ENCODE data around the gene CTDSPL. TPM values are rescaled to one million over a fixed set of nuclear protein-coding genes. Genes with fewer than 3 reads are reported as not detected.
"Not testable (repeated sequence)": the region's sequence is repeated elsewhere in the genome, so short reads cannot be mapped to it uniquely, and the experiment has no call there.

CTDSPL gene
- total and polyA plus RNA-seq, 10 of the 15 experiments (the other 5 are each of a cell fraction or from before 2014, with no cell fraction given) = 0.05 to 0.51 (median 0.18) TPM; not detected in 6

DNA sequence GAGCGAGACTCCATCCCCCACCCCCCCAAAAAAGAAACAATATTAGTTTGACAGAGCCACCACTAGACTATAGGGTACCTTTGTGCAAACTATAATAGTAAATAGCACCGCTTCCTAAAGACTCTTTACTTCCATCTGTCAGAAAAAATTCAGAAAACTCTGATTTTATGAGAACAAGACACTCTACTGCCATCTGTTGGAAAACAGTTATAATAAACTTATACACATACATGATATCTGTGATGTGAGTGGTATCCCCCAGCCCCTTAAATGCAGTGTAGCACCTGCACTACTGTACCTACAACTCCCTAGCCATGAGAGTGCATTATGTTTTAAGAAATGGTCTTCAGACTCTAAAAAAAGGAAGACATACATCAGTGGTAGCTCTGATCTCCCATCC is 47.1 kb upstream of the CTDSPL start:
- H3K4me1 ChIP-seq (ENCODE audit: control insufficient read depth, insufficient read depth, low read length) = peaks cover 3% of the 10 kb centered on the region; the same call in 1 of the 2 replicates
- 2% methylated on average over 2 of the region's 2 CpGs for WGBS (ENCODE audit: insufficient coverage, insufficient replicate concordance, low lambda C conversion rate, missing lambda C conversion rate)
- no peaks in the 10 kb centered on the region for H3K79me2 ChIP-seq (ENCODE audit: control insufficient read depth, insufficient read depth, low read length)
- no TSS peak for BruUV-seq (replicated peaks)
- ATAC-seq = peak; percentile 59
- no peak overlapping the region for H3K9ac ChIP-seq (ENCODE audit: control insufficient read depth, insufficient read depth, low read length)
- no peak for DNase-seq (ENCODE audit: low read depth, low spot score)
- no peak overlapping the region for H3K4me3 ChIP-seq
- ChIA-PET RAD21 (ENCODE audit: unreplicated experiment) (interaction anchor here (0.8 to 1.4 kb wide), 2 partner anchors 40 to 358 kb away, joined by 3 to 4 read pairs; no protein-coding TSS in a partner anchor), CTCF (interaction anchor here (0.8 to 1.4 kb wide), 7 partner anchors 9 to 489 kb away, joined by 3 to 5 read pairs (median 4); no protein-coding TSS in a partner anchor), SMC1A (ENCODE audit: uncharacterized antibody, unreplicated experiment) (interaction anchor here (0.7 to 1.6 kb wide), 3 partner anchors 8 to 259 kb away, joined by 3 to 6 read pairs (median 3); no protein-coding TSS in a partner anchor), POLR2A (no interaction called here)
- H2AFZ ChIP-seq (ENCODE audit: control insufficient read depth, low read depth, low read length) = no peak overlapping the region
- no peaks in the 10 kb centered on the region for H3K27me3 ChIP-seq (replicated peaks in 1 of 2; ENCODE audit: control insufficient read depth in 2 of 2, insufficient read depth in 2 of 2, low read length in 1 of 2)
- H3K4me2 ChIP-seq (ENCODE audit: control insufficient read depth, insufficient read depth) = no peak overlapping the region
- no peaks in the 10 kb centered on the region; the same call in 2 of the 3 replicates for H3K9me3 ChIP-seq (replicated peaks; ENCODE audit: control insufficient read depth, insufficient read depth, low read length)
- no peak for FAIRE-seq
- in situ Hi-C loops (cut with MboI) = no loop called here
- H3K36me3 ChIP-seq (ENCODE audit: control insufficient read depth in 2 of 2, insufficient read depth in 2 of 2, low read length in 1 of 2) = no peaks in the 10 kb centered on the region
- no peaks in the 10 kb centered on the region for H4K20me1 ChIP-seq (ENCODE audit: control insufficient read depth, insufficient read depth)
- H3K27ac ChIP-seq (ENCODE audit: control insufficient read depth, insufficient read depth) = no peak overlapping the region
- intact Hi-C loops (cut with micrococcal nuclease; ENCODE audit: unreplicated experiment) = no loop called here
- TF ChIP-seq, protein P1, sequence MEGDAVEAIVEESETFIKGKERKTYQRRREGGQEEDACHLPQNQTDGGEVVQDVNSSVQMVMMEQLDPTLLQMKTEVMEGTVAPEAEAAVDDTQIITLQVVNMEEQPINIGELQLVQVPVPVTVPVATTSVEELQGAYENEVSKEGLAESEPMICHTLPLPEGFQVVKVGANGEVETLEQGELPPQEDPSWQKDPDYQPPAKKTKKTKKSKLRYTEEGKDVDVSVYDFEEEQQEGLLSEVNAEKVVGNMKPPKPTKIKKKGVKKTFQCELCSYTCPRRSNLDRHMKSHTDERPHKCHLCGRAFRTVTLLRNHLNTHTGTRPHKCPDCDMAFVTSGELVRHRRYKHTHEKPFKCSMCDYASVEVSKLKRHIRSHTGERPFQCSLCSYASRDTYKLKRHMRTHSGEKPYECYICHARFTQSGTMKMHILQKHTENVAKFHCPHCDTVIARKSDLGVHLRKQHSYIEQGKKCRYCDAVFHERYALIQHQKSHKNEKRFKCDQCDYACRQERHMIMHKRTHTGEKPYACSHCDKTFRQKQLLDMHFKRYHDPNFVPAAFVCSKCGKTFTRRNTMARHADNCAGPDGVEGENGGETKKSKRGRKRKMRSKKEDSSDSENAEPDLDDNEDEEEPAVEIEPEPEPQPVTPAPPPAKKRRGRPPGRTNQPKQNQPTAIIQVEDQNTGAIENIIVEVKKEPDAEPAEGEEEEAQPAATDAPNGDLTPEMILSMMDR (IDR thresholded peaks at IDR 0.05 in 2 of 3, conservative IDR thresholded peaks at IDR 0.05 in 1 of 3; ENCODE audit: control insufficient read depth in 2 of 3, extremely low read depth in 1 of 3, insufficient read depth in 1 of 3, low read depth in 3 of 3, low read length in 3 of 3) = peak; percentile 6 to 38 (median 35); a peak in 2 of 6 replicates
- peak; percentile 35; the same call in 1 of the 2 replicates for TF ChIP-seq RAD21 (IDR thresholded peaks at IDR 0.05; ENCODE audit: insufficient read depth, low read depth, low read length)
- TF ChIP-seq TCF12 (IDR thresholded peaks at IDR 0.05; ENCODE audit: low read depth, low read length) = no peak

DNA sequence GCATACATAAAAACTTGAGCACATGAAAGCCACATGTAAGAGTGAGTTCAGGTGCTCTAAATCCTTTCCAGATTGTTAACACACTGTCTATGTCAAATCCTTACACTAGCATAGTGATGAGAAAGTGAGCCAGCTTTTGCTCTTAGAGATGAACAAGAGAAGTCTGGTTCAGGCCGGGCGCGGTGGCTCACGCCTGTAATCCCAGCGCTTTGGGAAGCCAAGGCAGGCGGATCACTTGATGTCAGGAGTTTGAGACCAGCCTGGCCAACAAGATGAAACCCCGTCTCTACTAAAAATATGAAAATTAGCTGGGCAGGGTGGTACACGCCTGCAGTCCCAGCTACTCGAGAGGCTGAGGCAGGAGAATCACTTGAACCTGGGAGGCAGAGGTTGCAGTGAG is 46.5 kb upstream of the CTDSPL start:
- BruUV-seq (replicated peaks); H3K27me3 ChIP-seq (replicated peaks in 1 of 2; ENCODE audit: control insufficient read depth in 2 of 2, insufficient read depth in 2 of 2, low read length in 1 of 2); H3K4me2 ChIP-seq (ENCODE audit: control insufficient read depth, insufficient read depth); FAIRE-seq; ATAC-seq; intact Hi-C loops (cut with micrococcal nuclease; ENCODE audit: unreplicated experiment); H3K27ac ChIP-seq (ENCODE audit: control insufficient read depth, insufficient read depth); H3K9me3 ChIP-seq (replicated peaks; ENCODE audit: control insufficient read depth, insufficient read depth, low read length); H3K79me2 ChIP-seq (ENCODE audit: control insufficient read depth, insufficient read depth, low read length); H3K36me3 ChIP-seq (ENCODE audit: control insufficient read depth in 2 of 2, insufficient read depth in 2 of 2, low read length in 1 of 2); H3K9ac ChIP-seq (ENCODE audit: control insufficient read depth, insufficient read depth, low read length); in situ Hi-C loops (cut with MboI); DNase-seq (ENCODE audit: low read depth, low spot score); H3K4me3 ChIP-seq; H2AFZ ChIP-seq (ENCODE audit: control insufficient read depth, low read depth, low read length); H4K20me1 ChIP-seq (ENCODE audit: control insufficient read depth, insufficient read depth); H3K4me1 ChIP-seq (ENCODE audit: control insufficient read depth, insufficient read depth, low read length): not testable (repeated sequence)
- ChIA-PET CTCF (interaction anchor here (0.6 to 1.4 kb wide), 6 partner anchors 10 to 507 kb away, joined by 3 to 5 read pairs (median 4); no protein-coding TSS in a partner anchor), POLR2A (interaction anchor here (0.7 kb wide), 1 partner anchor 28 kb away, joined by 3 read pairs; no protein-coding TSS in a partner anchor), RAD21 (ENCODE audit: unreplicated experiment) (interaction anchor here (0.8 to 1.1 kb wide), 3 partner anchors 16 to 359 kb away, joined by 3 to 4 read pairs (median 4); no protein-coding TSS in a partner anchor), SMC1A (ENCODE audit: uncharacterized antibody, unreplicated experiment) (interaction anchor here (1.0 to 2.8 kb wide), 4 partner anchors 8 to 361 kb away, joined by 3 to 7 read pairs (median 4); no protein-coding TSS in a partner anchor)
- WGBS (ENCODE audit: insufficient coverage, insufficient replicate concordance, low lambda C conversion rate, missing lambda C conversion rate) = 48% methylated on average over 9 of the region's 9 CpGs

All from GM12878 (cell line).